ENCODE results near the gene HERPUD2.

Gene HERPUD2

GRCh38 chr7:35619863-35620262 is 75.1 kb downstream of the HERPUD2 start:
- TF ChIP-seq CTCF (conservative IDR thresholded peaks at IDR 0.05; ENCODE audit: low read depth, low read length) = no peak

DNA sequence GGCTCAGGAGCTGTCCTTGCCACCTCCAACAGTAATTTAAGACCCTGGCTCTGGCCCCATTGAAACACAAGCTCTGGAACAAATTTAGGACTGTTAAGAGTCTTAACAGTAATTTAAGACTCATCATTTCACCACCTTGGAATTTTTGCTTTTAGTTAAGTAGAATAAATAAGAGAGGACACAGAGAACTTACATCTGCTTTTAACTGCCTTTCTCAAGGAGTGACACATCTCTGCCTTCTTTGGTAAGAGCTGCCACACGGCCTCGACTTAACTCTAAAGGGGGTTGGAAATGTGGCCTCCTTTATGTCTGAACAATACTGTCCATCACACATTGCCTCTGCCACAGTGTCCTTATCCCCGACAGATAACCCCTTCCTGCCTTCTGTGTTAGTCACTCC is 77.9 kb downstream of the HERPUD2 start:
- no peak for DNase-seq (ENCODE audit: low read depth)
- TF ChIP-seq CTCF (conservative IDR thresholded peaks at IDR 0.05; ENCODE audit: low read depth, low read length) = no peak
- no peak overlapping the region for H3K4me3 ChIP-seq (ENCODE audit: low read length)

More at GRCh38 chr7:35619863-35620262, 75.1 kb downstream of the HERPUD2 start:
- no peak overlapping the region for H3K4me3 ChIP-seq (ENCODE audit: low read length)
- DNase-seq (ENCODE audit: low read depth) = no peak

- no peak overlapping the region for H3K4me3 ChIP-seq (ENCODE audit: low read length)
- no peak for TF ChIP-seq CTCF (conservative IDR thresholded peaks at IDR 0.05; ENCODE audit: low read depth, low read length)
- DNase-seq (ENCODE audit: low read depth) = no peak
Observed at GRCh38 chr7:35613150-35613549, 81.8 kb downstream of the HERPUD2 start.

DNA sequence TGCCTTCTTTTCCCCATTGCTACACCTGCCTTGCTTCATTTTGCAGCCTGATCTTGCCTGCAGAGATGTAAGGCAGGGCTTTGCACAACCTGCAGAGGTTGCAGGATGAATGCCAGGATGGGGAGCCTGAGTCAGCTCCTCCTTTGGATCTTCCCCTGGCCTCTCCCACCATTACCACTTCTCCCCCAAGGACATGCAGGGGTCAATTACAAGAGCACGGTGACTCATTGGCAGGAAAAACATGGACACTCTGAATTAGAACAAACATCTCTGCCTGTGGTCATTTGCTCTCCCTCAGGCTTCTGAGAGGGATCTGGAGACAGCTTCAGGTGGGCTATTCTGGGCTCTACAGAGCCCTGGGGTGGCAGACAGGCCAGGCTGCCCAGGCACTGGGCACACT is 89.2 kb downstream of the HERPUD2 start:
- no peak for DNase-seq (ENCODE audit: low read depth)
- no peak for TF ChIP-seq CTCF (conservative IDR thresholded peaks at IDR 0.05; ENCODE audit: low read depth, low read length)
- no peak overlapping the region for H3K4me3 ChIP-seq (ENCODE audit: low read length)

DNA sequence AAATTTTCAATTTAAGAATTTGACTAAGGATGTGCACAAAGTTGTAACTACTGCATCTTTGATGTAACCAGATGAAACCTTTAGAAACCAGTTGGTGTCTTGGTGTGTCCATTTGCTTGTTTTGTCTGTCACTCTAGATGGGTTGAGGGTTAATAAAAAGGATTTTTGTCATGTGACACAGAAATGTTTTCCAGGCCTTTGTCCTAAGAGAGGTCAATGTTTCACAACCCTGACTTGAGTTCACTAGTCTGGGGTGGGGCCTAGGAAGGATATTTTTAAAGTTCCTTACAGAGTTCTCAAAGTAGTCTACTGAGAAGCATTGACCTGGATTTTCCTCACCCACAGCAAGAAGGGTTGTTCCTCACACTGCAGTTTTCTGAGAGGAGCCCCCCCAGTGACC is 90.3 kb downstream of the HERPUD2 start:
- TF ChIP-seq CTCF (conservative IDR thresholded peaks at IDR 0.05; ENCODE audit: low read depth, low read length) = no peak
- no peak for DNase-seq (ENCODE audit: low read depth)
- H3K4me3 ChIP-seq (ENCODE audit: low read length) = no peak overlapping the region

DNA sequence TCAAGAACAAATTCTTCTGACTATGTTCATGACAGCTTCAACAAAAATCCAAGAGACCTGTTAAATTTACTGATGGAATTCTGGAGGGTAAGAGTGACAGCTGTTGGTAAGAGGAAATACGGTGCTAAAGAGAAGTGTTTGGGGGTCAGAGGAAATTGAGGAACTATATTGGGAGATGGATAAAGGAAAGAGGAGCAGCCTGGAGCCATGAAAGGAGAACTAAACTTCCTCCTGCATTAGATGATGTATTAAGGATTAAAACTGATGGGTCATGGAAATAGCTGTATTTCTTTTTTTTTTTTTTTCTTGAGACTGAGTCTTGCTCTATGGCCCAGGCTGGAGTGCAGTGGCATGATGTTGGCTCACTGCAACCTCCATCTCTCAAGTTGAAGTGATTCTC is 95.3 kb downstream of the HERPUD2 start:
- TF ChIP-seq CTCF (conservative IDR thresholded peaks at IDR 0.05; ENCODE audit: low read depth, low read length) = no peak
- DNase-seq (ENCODE audit: low read depth) = no peak
- H3K4me3 ChIP-seq (ENCODE audit: low read length) = no peak overlapping the region

DNA sequence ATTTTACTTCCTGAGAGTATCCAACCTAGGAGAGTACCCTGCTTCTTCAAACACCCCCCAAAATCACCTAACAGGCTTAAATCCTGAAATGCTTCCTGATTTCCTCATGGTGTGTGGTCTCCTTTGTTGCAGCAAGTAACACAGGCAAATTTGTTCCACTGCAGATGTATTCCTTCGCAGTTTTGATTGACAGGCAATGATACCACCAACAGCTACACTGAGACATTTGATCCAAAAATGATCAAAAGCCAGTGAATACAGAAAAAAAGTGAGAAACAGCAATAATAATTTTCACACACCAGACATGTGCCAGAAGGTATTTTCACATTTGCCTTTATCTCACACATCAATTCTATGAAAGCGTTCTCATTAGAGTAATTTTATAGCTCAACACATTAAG is 95.9 kb downstream of the HERPUD2 start:
- DNase-seq (ENCODE audit: low read depth) = no peak
- TF ChIP-seq CTCF (conservative IDR thresholded peaks at IDR 0.05; ENCODE audit: low read depth, low read length) = no peak
- H3K4me3 ChIP-seq (ENCODE audit: low read length) = no peak overlapping the region

All from retinal pigment epithelial cell (primary cell).